NCI-H1930 (cell line): ENCODE measurements around the gene TPH2.

Source experiments
- DNase-seq, 2 experiments: peaks; one replicate each; lab custom pipeline; 2025; lab: John Stamatoyannopoulos, UW

TPH2 gene

DNA sequence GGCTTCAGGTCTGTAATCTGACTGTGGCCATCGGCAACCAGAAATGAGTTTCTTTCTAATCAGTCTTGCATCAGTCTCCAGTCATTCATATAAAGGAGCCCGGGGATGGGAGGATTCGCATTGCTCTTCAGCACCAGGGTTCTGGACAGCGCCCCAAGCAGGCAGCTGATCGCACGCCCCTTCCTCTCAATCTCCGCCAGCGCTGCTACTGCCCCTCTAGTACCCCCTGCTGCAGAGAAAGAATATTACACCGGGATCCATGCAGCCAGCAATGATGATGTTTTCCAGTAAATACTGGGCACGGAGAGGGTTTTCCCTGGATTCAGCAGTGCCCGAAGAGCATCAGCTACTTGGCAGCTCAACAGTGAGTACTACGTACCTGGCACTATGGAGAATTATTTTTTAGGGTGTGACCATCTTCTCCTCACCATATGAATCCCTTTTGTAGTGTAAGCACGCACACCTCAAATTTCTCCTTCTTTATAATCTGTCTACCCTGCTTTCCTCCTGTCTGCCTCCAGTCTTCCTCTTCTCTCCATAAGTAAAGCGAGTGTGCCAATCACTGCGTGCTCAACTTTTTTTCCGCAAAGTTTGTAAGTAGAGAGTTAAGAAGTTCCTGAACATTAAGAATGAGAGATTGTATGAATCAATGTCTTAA is at the start of gene TPH2:
Gene TPH2, plus strand, starts transcription at position 118 of the 658 bp plus-strand sequence. Its CDS starts 142 bp downstream, at position 260.
- peak; percentile 64 to 65 for DNase-seq

- DNase-seq, result no peak
These were observed 48.2 kb upstream of the TPH2 start for GRCh38 chr12:71890475-71890874.

DNA sequence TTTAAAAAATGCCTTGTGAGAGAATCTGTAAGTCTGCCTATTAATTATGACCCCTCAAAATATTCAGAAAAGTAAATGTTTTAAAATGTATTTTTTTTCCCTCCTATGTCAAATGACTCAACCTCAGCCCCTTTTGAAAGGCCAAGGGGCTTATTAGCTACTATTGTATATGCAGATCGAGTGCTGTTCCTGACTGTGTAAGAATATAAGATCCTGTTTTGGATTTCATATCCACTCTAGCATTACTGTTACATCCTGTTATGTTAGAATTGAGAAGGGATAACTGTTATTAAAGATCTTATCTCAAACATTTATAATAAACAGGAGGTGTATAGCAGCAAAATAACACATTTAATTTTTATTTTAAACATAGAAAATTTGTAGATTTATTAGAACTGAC is 46.6 kb upstream of the TPH2 start:
- DNase-seq, result no peak

DNA sequence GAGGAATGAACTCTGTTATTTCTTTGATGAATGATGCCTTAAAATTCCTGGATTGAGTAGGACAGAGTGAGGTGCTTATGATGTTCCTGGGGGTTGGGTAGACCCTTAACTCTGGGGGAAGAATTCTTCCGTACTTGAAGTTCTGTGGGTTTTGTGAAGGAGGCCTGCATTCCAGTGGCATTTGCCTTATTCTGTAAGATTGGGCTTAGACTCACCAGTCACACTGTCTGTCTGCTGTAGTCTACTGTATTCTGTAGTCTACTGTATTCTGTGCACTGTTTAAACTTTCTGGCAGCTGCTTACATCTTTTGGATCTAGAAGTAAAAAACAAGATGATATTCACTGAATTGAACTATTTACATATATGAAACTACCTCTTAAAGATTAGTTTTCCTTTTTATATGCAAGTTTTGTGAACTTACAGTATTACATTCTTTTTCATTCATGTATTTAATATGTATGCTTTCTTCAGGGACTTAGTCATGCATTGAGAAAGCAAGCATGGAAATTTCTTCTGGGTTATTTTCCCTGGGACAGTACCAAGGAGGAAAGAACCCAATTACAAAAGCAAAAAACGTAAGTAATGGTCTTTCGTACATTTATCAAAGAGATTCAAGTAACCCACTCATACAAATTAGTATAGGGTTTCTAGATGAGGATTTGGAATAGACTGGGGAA is 42.3 kb upstream of the TPH2 start:
- no peak for DNase-seq

DNA sequence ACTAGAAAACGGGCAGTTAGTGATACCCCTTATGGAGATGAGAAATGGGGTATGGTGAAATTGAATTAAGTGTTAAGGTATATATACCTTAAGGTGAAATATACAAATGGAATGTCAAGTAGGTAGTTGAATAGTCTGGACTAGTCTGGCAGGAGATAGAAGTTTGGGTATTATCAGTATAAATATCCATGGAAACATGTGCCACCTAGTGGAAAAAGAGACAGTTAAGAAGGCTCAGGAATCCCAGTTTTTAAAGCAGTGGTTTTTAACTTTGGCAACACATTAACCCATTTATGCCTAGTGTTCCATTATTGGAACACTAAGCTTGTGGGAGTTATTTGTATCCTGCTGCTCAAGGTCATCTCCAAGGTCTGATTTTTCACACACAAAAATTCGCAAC is 38.6 kb upstream of the TPH2 start:
- DNase-seq, result no peak

DNA sequence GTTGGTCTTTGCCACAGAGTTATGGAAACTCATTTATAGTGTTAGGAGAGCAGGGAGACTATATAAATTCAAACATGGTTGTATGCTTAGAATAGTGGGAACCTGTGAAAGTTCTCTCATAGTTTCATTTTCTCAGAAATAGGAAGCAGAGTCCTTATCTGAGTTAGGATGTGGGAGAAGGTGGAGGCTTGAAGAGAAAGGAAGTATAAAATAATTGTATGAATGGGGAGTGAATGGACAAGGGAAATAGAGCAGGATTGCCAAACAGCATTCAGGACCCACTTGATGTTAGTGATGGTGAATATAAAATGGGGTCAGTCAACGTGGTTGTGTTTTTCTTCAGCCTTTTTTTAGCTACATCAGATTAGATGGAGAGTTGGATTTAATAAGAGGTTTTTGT is 34.0 kb upstream of the TPH2 start:
- no peak for DNase-seq

- DNase-seq, result no peak
These were observed 3.1 kb upstream of the TPH2 start for GRCh38 chr12:71935594-71935993.

- DNase-seq, result no peak
These were observed 1.4 kb downstream of the TPH2 start for GRCh38 chr12:71940068-71940467.

GRCh38 chr12:71941174-71941573 is 2.5 kb downstream of the TPH2 start:
- DNase-seq, result no peak

GRCh38 chr12:71942259-71942658 is 3.6 kb downstream of the TPH2 start:
- DNase-seq, result no peak

DNA sequence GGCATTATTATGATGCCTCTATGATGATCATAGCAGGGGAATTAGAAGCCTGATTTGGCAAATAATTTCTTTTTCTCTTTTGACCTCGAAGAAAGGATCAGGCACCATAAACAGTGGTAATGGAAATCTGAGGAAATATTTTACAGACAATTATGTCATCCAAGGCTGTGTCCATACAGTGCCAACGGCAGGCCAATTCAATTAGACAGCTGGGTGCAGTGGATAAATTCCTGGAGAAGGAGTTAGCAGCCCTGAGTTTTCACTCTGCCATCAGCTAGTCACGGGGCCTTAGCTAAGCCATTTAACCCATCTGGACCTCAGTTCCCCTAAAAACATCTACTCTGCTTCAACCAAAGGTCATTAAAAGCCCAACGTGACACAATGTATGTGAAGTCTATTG is 4.1 kb downstream of the TPH2 start:
- no peak for DNase-seq

GRCh38 chr12:71945121-71945520 is 6.5 kb downstream of the TPH2 start:
- no peak for DNase-seq

GRCh38 chr12:71945883-71946282 is 7.2 kb downstream of the TPH2 start:
- no peak for DNase-seq

DNA sequence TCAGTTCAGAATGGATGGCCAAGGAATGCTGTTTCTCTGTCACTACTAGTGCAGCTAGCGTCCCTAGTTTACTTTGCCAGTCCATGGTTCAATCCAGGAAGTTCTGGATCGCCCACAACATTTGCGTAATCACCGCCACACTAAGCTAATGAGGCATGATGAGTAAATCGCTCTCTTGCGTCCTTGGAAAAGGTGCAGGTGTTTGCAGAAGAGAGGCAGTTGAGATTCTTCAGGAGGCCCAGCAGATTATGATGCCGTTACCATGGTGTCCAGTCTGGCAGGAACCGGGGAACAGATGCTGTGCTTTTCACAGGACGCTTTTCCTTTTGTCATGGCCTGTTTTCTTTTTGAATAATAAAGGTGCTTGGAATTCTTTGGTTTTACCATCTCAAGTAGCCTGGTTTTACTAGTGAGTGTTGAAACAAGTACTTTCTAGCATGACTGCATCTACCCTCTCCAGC is 9.0 kb downstream of the TPH2 start:
- peak; percentile 78 to 81 for DNase-seq

- DNase-seq, result no peak
These were observed 9.7 kb downstream of the TPH2 start for GRCh38 chr12:71948390-71948789.

GRCh38 chr12:71949646-71950045 is 11.0 kb downstream of the TPH2 start:
- no peak for DNase-seq

- no peak for DNase-seq
These were observed 11.8 kb downstream of the TPH2 start for GRCh38 chr12:71950404-71950803.

- no peak for DNase-seq
These were observed 12.2 kb downstream of the TPH2 start for GRCh38 chr12:71950819-71951218.

DNA sequence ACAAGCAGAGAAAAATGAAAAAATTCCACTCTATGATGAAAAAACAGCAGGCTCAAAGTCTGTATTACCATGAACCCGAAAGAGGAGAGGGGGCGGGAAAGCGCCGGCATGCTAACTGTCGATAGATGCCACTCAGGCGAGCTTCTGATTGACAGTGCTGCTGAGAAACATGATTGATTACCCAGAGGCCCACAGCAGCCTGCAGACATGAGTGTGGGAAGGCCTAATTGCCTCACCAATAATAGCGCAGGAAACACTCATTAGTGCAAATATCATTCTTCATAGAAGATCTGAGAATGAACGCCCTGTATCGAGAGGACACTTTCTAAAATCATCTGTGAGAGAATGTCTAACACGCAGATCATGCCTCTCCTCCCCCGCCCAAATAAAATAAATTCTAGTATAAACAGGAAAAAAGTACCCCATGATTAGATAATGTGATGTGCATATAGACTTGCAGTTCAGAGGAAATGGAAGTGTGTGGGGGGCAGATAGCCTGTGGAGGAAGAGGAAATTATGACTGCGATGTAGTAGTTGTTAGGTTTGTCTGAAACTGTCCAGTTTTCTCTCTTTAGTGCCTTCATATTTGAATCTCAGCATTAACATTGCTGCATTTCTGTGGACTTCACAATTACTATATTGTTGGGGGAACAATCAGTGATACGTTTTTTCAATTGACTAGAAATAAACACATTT is 15.6 kb downstream of the TPH2 start:
- no peak for DNase-seq

- no peak for DNase-seq
These were observed 16.2 kb downstream of the TPH2 start for GRCh38 chr12:71954861-71955260.

- no peak for DNase-seq
These were observed 17.3 kb downstream of the TPH2 start for GRCh38 chr12:71955970-71956369.

DNA sequence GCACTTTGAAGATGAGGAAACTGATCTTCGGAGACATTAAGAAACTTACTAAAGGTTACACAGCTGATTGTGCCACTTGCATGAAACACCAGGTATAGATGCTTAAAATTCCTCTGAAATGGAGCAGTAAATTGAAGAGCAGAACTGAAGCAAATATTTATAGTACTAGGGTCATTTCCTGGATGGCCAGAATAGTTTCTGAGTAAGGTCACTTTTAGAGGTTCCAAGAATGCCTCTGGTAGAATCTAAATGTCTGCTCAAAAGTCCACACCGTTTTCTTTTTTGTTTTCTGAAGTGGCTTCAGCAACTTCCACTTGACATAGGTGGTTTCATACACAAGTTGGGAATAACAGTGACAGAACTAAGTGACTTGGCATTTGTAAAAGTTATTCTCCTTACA is 19.4 kb downstream of the TPH2 start:
- no peak for DNase-seq

DNA sequence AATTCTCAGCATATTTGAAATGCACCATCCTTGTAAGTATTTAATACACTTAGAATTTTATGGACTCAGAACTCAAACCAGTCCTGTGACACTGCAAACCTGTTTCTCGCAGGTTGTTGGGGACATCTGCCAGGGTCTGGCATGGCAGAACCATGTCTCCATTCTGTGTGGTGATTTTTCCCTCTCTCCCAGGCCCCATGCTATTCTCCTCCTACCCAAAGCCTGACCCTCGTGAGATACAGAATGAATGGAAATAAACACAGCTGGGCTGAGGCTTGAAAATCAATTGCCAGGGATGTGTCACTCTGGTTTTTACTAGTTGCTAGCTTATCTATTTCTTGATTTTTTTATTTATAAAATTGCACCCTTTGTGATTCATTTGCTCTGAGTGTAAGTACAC is 19.8 kb downstream of the TPH2 start:
- no peak for DNase-seq
